PC-3 (cell line): ENCODE data around the gene JAG2. TPM values are rescaled to one million over a fixed set of nuclear protein-coding genes. Genes with fewer than 3 reads are reported as not detected.
A peak's percentile ranks its signal among the peaks of the same experiment; 100 is the strongest.

Experiments
- ATAC-seq: fragments of 200-7000 bp; cut with Tn5 transposase; 2 replicates; pipeline ENCODE4 v1.9.1; 2020; ENCODE audit warnings: mild to moderate bottlenecking, moderate library complexity
- BruUV-seq: library from RNA; stranded (reverse); fragments of 400-500 nt; replicated peaks from 2 replicates; lab custom pipeline; 2021; lab: Mats Ljungman, UMichigan
- CTCF ChIA-PET: fragments of 300-600 bp; sonication (Branson Sonifier 250); formaldehyde crosslinking; loops from one replicate; lab custom pipeline; 2022; ENCODE audit warnings: antibody characterized with exemption; lab: Charles Lee
- POLR2A ChIA-PET: fragments of 300-600 bp; sonication (Branson Sonifier 250); formaldehyde crosslinking; loops from one replicate; lab custom pipeline; 2022; ENCODE audit warnings: antibody characterized with exemption; ENCODE audit not compliant: unreplicated experiment; lab: Charles Lee
- DNase-seq: peaks from one replicate; pipeline ENCODE4 v3.0.0-alpha.2; 2015
- H2AFZ ChIP-seq: fragments of 300-600 bp; sonication (generic); 2 replicates; pipeline ENCODE4 v1.6.0; 2016; ENCODE audit warnings: antibody characterized with exemption, low read length
- H3F3A ChIP-seq: fragments of 300-600 bp; sonication (generic); one replicate; pipeline ENCODE4 v1.6.0; 2017; ENCODE audit warnings: antibody characterized with exemption, low read length, control low read depth, mild to moderate bottlenecking; ENCODE audit not compliant: unreplicated experiment
- H3K27ac ChIP-seq: fragments of 300-600 bp; sonication (generic); 2 replicates; pipeline ENCODE4 v1.5.1; 2016; ENCODE audit warnings: mild to moderate bottlenecking, low read length
- H3K27me3 ChIP-seq: fragments of 300-600 bp; sonication (generic); 2 replicates; pipeline ENCODE4 v1.6.1; 2016; ENCODE audit warnings: low read length, mixed read lengths
- H3K36me3 ChIP-seq: fragments of 300-600 bp; sonication (generic); 2 replicates; pipeline ENCODE4 v1.6.1; 2016; ENCODE audit warnings: low read depth, mixed run types, low read length, mixed read lengths
- H3K4me1 ChIP-seq: fragments of 300-600 bp; sonication (generic); 2 replicates; pipeline ENCODE4 v1.5.1; 2016; ENCODE audit warnings: low read length; ENCODE audit not compliant: insufficient read depth
- H3K4me2 ChIP-seq: fragments of 300-600 bp; sonication (generic); 2 replicates; pipeline ENCODE4 v1.6.0; 2016; ENCODE audit warnings: low read length
- H3K4me3 ChIP-seq: fragments of 300-600 bp; sonication (generic); 2 replicates; pipeline ENCODE4 v1.5.1; 2016; ENCODE audit warnings: mild to moderate bottlenecking, low read length, mixed read lengths
- H3K79me2 ChIP-seq: fragments of 300-600 bp; sonication (generic); 2 replicates; pipeline ENCODE4 v1.6.1; 2017; ENCODE audit warnings: low read length, mixed read lengths
- H3K9ac ChIP-seq: fragments of 300-600 bp; sonication (generic); 2 replicates; pipeline ENCODE4 v1.6.0; 2016; ENCODE audit warnings: mild to moderate bottlenecking, low read length
- H3K9me2 ChIP-seq: fragments of 300-600 bp; sonication (generic); replicated peaks from 2 replicates; pipeline ENCODE4 v1.6.1; 2016; ENCODE audit warnings: mixed run types, low read length, mixed read lengths
- H3K9me3 ChIP-seq: fragments of 300-600 bp; sonication (generic); 2 replicates; pipeline ENCODE4 v1.6.1; 2016; ENCODE audit warnings: low read length, mixed read lengths
- H4K20me1 ChIP-seq: fragments of 300-600 bp; sonication (generic); 2 replicates; pipeline ENCODE4 v1.6.1; 2016; ENCODE audit warnings: low read length, mixed read lengths
- CTCF ChIP-seq: fragments of 300-600 bp; sonication (generic); conservative IDR thresholded peaks from 2 replicates; pipeline ENCODE4 v1.5.1; 2017; ENCODE audit warnings: antibody characterized with exemption, low read depth, mild to moderate bottlenecking, low read length
- EZH2 ChIP-seq: fragments of 300-600 bp; sonication (generic); IDR thresholded peaks from one replicate; pipeline ENCODE4 v1.6.1; 2017; ENCODE audit warnings: antibody characterized with exemption, mild to moderate bottlenecking, low read length; ENCODE audit not compliant: unreplicated experiment
- EZH2phosphoT487 ChIP-seq: fragments of 300-600 bp; sonication (generic); IDR thresholded peaks from 2 replicates; pipeline ENCODE4 v1.6.1; 2018; ENCODE audit warnings: mild to moderate bottlenecking, antibody characterized with exemption, low read length, borderline replicate concordance
- intact Hi-C: fragments of 100-400 bp; cut with micrococcal nuclease; formaldehyde crosslinking; loops from 2 replicates; pipeline ENCODE4 v1.9.0; 2023
- total RNA-seq: library from RNA; depleted of rRNA; stranded (reverse); fragments of >200 nt; gene quantifications from 2 replicates; pipeline ENCODE4 v1.2.3, GENCODE V29; 2014

JAG2 gene
- total RNA-seq, 1 experiment from 2014 or later = 57.1 TPM

GRCh38 chr14:105211086-105211757, 42.6 kb upstream of the JAG2 start:
- no peak for TF ChIP-seq EZH2phosphoT487
- no peak for TF ChIP-seq EZH2
- TF ChIP-seq CTCF = no peak
- Histone ChIP-seq H3K36me3 (no peaks in the 10 kb centered on the region), H3K9me2 (no peaks in the 10 kb centered on the region), H3K4me2 (no peak overlapping the region), H2AFZ (no peak overlapping the region), H4K20me1 (no peaks in the 10 kb centered on the region), H3K4me1 (no peaks in the 10 kb centered on the region), H3K4me3 (no peak overlapping the region), H3F3A (no peaks in the 10 kb centered on the region), H3K9ac (no peak overlapping the region), H3K27me3 (no peaks in the 10 kb centered on the region), H3K79me2 (no peaks in the 10 kb centered on the region), H3K27ac (no peak overlapping the region), H3K9me3 (no peaks in the 10 kb centered on the region)
- DNase-seq = no peak
- no TSS peak for BruUV-seq
- intact Hi-C loops = no loop called here
- ATAC-seq = no peak
- ChIA-PET CTCF (no interaction called here), POLR2A (no interaction called here)

GRCh38 chr14:105210266-105211025, 41.9 kb upstream of the JAG2 start:
- Histone ChIP-seq H3K27ac (no peak overlapping the region), H3K9me3 (no peaks in the 10 kb centered on the region), H3K27me3 (no peaks in the 10 kb centered on the region), H3K4me2 (no peak overlapping the region), H3K79me2 (no peaks in the 10 kb centered on the region), H3K4me3 (no peak overlapping the region), H3K4me1 (peaks cover 5% of the 10 kb centered on the region; the same call in 1 of the 2 replicates), H3K36me3 (no peaks in the 10 kb centered on the region), H2AFZ (no peak overlapping the region), H4K20me1 (no peaks in the 10 kb centered on the region), H3F3A (no peaks in the 10 kb centered on the region), H3K9me2 (no peaks in the 10 kb centered on the region), H3K9ac (no peak overlapping the region)
- TSS peak; percentile 29 for BruUV-seq
- DNase-seq = no peak
- CTCF ChIA-PET = no interaction called here
- POLR2A ChIA-PET = no interaction called here
- no peak for ATAC-seq
- intact Hi-C loops = no loop called here
- TF ChIP-seq EZH2 (no peak), CTCF (no peak), EZH2phosphoT487 (no peak)

DNA sequence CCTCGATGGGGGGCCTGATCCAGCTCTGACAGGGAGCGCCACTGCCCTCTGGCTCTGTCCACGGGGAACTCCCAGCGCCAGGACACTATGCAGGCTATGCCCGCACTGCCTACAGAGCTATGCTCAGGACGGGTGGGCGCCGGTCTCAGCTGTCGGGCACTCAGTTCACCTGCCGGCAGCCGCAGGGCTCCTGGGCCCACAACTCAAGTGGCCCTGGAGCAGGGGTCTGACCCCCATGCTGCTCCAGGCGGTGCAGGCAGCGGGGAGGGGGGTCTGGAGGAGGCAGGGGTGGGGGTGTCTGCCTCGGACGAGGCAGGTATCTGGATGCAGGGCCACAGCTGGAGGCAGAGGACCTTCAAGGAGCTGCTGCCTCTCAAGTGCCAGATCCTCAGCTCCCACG, 41.1 kb upstream of the JAG2 start:
- Histone ChIP-seq H3K9ac (no peak overlapping the region), H3K4me2 (no peak overlapping the region), H3K9me2 (no peaks in the 10 kb centered on the region), H3K79me2 (no peaks in the 10 kb centered on the region), H3K27ac (no peak overlapping the region), H3K36me3 (no peaks in the 10 kb centered on the region), H3K9me3 (no peaks in the 10 kb centered on the region), H2AFZ (no peak overlapping the region), H3K4me1 (peaks cover 13% of the 10 kb centered on the region), H3F3A (no peaks in the 10 kb centered on the region), H3K4me3 (no peak overlapping the region), H3K27me3 (no peaks in the 10 kb centered on the region), H4K20me1 (no peaks in the 10 kb centered on the region)
- TF ChIP-seq CTCF (no peak), EZH2phosphoT487 (no peak), EZH2 (no peak)
- DNase-seq (no peak), ATAC-seq (no peak)
- POLR2A ChIA-PET = no interaction called here
- no TSS peak for BruUV-seq
- intact Hi-C loops = no loop called here
- CTCF ChIA-PET = no interaction called here
